IPS DF 6.9 (cell line): ENCODE results near the gene ST7L.
"Not testable (repeated sequence)": the region's sequence is repeated elsewhere in the genome, so short reads cannot be mapped to it uniquely, and the experiment has no call there.

ENCODE experiments used
- DNase-seq: peaks from one replicate; pipeline ENCODE4 v3.0.0-alpha.2; 2013; ENCODE audit warnings: low read depth, low spot score
- H3K27ac ChIP-seq: one replicate; pipeline ENCODE4 v1.5.1; 2013; ENCODE audit warnings: low read length, control low read depth
- H3K27me3 ChIP-seq: 2 replicates; pipeline ENCODE4 v1.6.1; 2013; ENCODE audit warnings: mild to moderate bottlenecking, low read length; ENCODE audit not compliant: control insufficient read depth, insufficient read depth
- H3K36me3 ChIP-seq: 2 replicates; pipeline ENCODE4 v1.6.1; 2013; ENCODE audit warnings: low read length; ENCODE audit not compliant: control insufficient read depth, insufficient read depth
- H3K4me1 ChIP-seq: 2 replicates; pipeline ENCODE4 v1.6.1; 2013; ENCODE audit warnings: low read length; ENCODE audit not compliant: control insufficient read depth, insufficient read depth
- H3K4me3 ChIP-seq: 2 replicates; pipeline ENCODE4 v1.5.1; 2013; ENCODE audit warnings: mild to moderate bottlenecking, low read length
- H3K9me3 ChIP-seq: 2 replicates; pipeline ENCODE4 v1.6.1; 2013; ENCODE audit warnings: low read length, inconsistent platforms; ENCODE audit not compliant: control insufficient read depth, insufficient read depth
- WGBS: extraction: QIAGEN DNeasy Blood & Tissue Kit; methylation state at CpG from one replicate; pipeline ENCODE4 v1.1.7; 2013; ENCODE audit warnings: mixed read lengths, missing lambda C conversion rate; ENCODE audit not compliant: insufficient read length, insufficient coverage; 5-methylcytosine and 5-hydroxymethylcytosine counted together

ST7L gene

GRCh38 chr1:112496290-112496689 is 122.7 kb downstream of the ST7L start:
- Histone ChIP-seq H3K27me3 (peaks cover 5% of the 10 kb centered on the region), H3K36me3 (no peaks in the 10 kb centered on the region), H3K27ac (no peak overlapping the region), H3K9me3 (no peaks in the 10 kb centered on the region), H3K4me3 (no peak overlapping the region), H3K4me1 (no peaks in the 10 kb centered on the region)
- DNase-seq = no peak
- WGBS = no CpG with 5 or more reads among the region's 5 CpGs

GRCh38 chr1:112493351-112493750 is 125.6 kb downstream of the ST7L start:
- Histone ChIP-seq H3K36me3 (no peaks in the 10 kb centered on the region), H3K27me3 (no peaks in the 10 kb centered on the region), H3K27ac (no peak overlapping the region), H3K4me1 (no peaks in the 10 kb centered on the region), H3K9me3 (no peaks in the 10 kb centered on the region), H3K4me3 (no peak overlapping the region)
- DNase-seq = no peak
- no CpG with 5 or more reads among the region's 6 CpGs for WGBS

- H3K9me3 ChIP-seq = no peaks in the 10 kb centered on the region
- no peak overlapping the region for H3K4me3 ChIP-seq
- H3K4me1 ChIP-seq = no peaks in the 10 kb centered on the region
- no peaks in the 10 kb centered on the region for H3K27me3 ChIP-seq
- DNase-seq = no peak
- no CpG with 5 or more reads among the region's 1 CpG for WGBS
- H3K27ac ChIP-seq = no peak overlapping the region
- no peaks in the 10 kb centered on the region for H3K36me3 ChIP-seq
Observed at GRCh38 chr1:112492076-112492475, 126.9 kb downstream of the ST7L start.

GRCh38 chr1:112488141-112488540 is 130.8 kb downstream of the ST7L start:
- Histone ChIP-seq H3K27me3 (no peaks in the 10 kb centered on the region), H3K36me3 (no peaks in the 10 kb centered on the region), H3K4me1 (no peaks in the 10 kb centered on the region), H3K4me3 (no peak overlapping the region), H3K27ac (no peak overlapping the region), H3K9me3 (no peaks in the 10 kb centered on the region)
- no peak for DNase-seq
- no CpG with 5 or more reads among the region's 5 CpGs for WGBS

- H3K4me1 ChIP-seq, H3K9me3 ChIP-seq, H3K36me3 ChIP-seq, H3K27me3 ChIP-seq, H3K4me3 ChIP-seq, DNase-seq, H3K27ac ChIP-seq: not testable (repeated sequence)
- WGBS = no CpG with 5 or more reads among the region's 6 CpGs
Observed at GRCh38 chr1:112487686-112488085, 131.3 kb downstream of the ST7L start.

GRCh38 chr1:112486063-112486462 is 132.9 kb downstream of the ST7L start:
- H3K27ac ChIP-seq, H3K4me3 ChIP-seq, H3K4me1 ChIP-seq, H3K36me3 ChIP-seq, DNase-seq, H3K27me3 ChIP-seq, H3K9me3 ChIP-seq: not testable (repeated sequence)
- WGBS = no CpG with 5 or more reads among the region's 1 CpG

- no CpG with 5 or more reads among the region's 1 CpG for WGBS
- no peak overlapping the region for H3K4me3 ChIP-seq
- H3K27ac ChIP-seq = no peak overlapping the region
- H3K27me3 ChIP-seq = no peaks in the 10 kb centered on the region
- H3K36me3 ChIP-seq = no peaks in the 10 kb centered on the region
- no peaks in the 10 kb centered on the region for H3K4me1 ChIP-seq
- H3K9me3 ChIP-seq = no peaks in the 10 kb centered on the region
- no peak for DNase-seq
Observed at GRCh38 chr1:112478314-112478713, 140.6 kb downstream of the ST7L start.

- Histone ChIP-seq H3K9me3 (no peaks in the 10 kb centered on the region), H3K27ac (no peak overlapping the region), H3K4me1 (no peaks in the 10 kb centered on the region), H3K4me3 (no peak overlapping the region), H3K36me3 (no peaks in the 10 kb centered on the region), H3K27me3 (no peaks in the 10 kb centered on the region)
- DNase-seq = no peak
Observed at GRCh38 chr1:112477550-112477949, 141.4 kb downstream of the ST7L start.
